PC-3 (cell line): Measurements from ENCODE around the gene TLR5.

Experiments used
- EZH2phosphoT487 ChIP-seq: fragments of 300-600 bp; sonication (generic); IDR thresholded peaks from 2 replicates; pipeline ENCODE4 v1.6.1; 2018; ENCODE audit warnings: mild to moderate bottlenecking, antibody characterized with exemption, low read length, borderline replicate concordance
- TF ChIP-seq, protein P1 (sequence below): fragments of 300-600 bp; sonication (generic); conservative IDR thresholded peaks from 2 replicates; pipeline ENCODE4 v1.5.1; 2017; ENCODE audit warnings: antibody characterized with exemption, low read depth, mild to moderate bottlenecking, low read length

DNA sequence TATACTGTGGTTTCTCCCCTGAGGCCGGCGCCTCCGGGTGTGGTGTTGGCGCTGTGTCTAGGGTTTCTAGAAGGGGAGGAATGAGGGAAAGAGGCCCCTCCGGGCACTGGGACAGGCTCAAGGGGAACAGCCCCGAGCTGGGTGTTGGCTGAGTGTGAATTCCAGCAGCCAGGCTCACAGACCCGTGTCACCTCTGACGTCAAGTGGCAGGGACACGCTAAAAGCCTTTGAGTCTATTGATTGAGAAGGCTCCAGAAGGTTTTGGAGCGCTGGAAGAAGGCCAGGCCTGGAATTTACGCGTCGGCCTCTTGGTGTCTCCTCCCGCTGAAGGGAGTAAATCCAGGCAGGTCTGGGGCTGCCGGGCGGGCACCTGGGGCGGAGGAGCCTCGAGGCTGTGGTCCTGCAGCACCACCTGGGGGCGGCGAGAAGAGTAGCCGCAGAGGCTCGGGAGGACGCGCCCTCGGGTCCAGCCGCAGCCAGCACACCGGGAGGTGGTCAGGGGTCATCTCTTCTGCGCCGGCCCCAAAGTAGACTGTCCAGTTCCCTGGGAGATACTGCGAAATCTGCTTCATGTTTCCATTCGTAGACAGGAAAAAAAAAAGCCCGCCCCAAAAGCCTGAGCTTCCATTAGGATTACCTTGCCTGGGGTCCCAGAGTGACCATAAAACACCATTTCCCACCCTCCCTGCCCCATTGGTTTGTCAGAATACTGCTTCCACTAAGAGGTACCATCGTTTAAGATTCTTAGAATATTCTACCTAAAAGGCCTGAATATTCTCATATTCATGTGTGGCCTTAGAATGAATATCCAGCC is 61.7 kb downstream of the TLR5 start:
- TF ChIP-seq EZH2phosphoT487: no peak
- TF ChIP-seq, protein P1, sequence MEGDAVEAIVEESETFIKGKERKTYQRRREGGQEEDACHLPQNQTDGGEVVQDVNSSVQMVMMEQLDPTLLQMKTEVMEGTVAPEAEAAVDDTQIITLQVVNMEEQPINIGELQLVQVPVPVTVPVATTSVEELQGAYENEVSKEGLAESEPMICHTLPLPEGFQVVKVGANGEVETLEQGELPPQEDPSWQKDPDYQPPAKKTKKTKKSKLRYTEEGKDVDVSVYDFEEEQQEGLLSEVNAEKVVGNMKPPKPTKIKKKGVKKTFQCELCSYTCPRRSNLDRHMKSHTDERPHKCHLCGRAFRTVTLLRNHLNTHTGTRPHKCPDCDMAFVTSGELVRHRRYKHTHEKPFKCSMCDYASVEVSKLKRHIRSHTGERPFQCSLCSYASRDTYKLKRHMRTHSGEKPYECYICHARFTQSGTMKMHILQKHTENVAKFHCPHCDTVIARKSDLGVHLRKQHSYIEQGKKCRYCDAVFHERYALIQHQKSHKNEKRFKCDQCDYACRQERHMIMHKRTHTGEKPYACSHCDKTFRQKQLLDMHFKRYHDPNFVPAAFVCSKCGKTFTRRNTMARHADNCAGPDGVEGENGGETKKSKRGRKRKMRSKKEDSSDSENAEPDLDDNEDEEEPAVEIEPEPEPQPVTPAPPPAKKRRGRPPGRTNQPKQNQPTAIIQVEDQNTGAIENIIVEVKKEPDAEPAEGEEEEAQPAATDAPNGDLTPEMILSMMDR: peak; percentile 97
